Activated naive CD4-positive, alpha-beta T cell treated with anti-CD3 and anti-CD28 coated beads, Interleukin-2, amount 50 U/mL, for 24 hours (primary cell): ENCODE data around the gene MAGEB5.
"Not testable (repeated sequence)": the region's sequence is repeated elsewhere in the genome, so short reads cannot be mapped to it uniquely, and the experiment has no call there.

ENCODE experiments used
- H3K27ac Mint-ChIP-seq: one replicate; pipeline ENCODE4 v1.8.0; 2021; ENCODE audit warnings: mild to moderate bottlenecking, mixed read lengths
- H3K27me3 Mint-ChIP-seq: one replicate; pipeline ENCODE4 v1.8.0; 2021; ENCODE audit warnings: mixed read lengths
- H3K36me3 Mint-ChIP-seq: one replicate; pipeline ENCODE4 v1.8.0; 2021; ENCODE audit warnings: mixed read lengths
- H3K4me1 Mint-ChIP-seq: one replicate; pipeline ENCODE4 v1.8.0; 2021; ENCODE audit warnings: mixed read lengths
- H3K4me3 Mint-ChIP-seq: one replicate; pipeline ENCODE4 v1.8.0; 2021; ENCODE audit warnings: mild to moderate bottlenecking, mixed read lengths
- H3K9me3 Mint-ChIP-seq: one replicate; pipeline ENCODE4 v1.8.0; 2021; ENCODE audit warnings: mixed read lengths

Gene MAGEB5, protein sequence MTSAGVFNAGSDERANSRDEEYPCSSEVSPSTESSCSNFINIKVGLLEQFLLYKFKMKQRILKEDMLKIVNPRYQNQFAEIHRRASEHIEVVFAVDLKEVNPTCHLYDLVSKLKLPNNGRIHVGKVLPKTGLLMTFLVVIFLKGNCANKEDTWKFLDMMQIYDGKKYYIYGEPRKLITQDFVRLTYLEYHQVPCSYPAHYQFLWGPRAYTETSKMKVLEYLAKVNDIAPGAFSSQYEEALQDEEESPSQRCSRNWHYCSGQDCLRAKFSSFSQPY

DNA sequence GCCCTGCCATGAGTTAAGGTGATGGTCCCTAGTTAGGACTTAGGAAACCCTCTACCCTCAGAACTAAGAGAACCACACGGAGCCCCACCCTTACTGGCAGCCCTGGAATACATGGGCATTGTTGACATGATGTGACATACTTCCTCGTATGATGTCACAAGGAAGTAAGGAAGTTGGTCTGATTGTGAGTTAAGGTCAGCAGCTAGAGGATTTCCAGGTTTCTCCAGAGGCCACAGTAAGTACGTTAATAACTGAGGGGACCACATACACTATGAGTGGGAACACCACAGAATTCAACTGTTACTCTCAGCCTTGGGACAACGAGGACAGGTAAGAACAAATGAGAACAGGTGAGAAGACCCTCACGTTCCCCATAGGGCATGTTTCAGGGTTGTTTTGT is at the start of gene MAGEB5:
TSS of gene MAGEB5 (plus strand) at position 301 of the 400 bp plus-strand sequence. CDS start 1,133 bp downstream, outside the sequence.
- no peak within 1 kb of the TSS for H3K27ac Mint-ChIP-seq
- H3K4me3 Mint-ChIP-seq, result no peak within 1 kb of the TSS
- H3K36me3 Mint-ChIP-seq, result no peaks in the 10 kb centered on the region
- H3K9me3 Mint-ChIP-seq, result no peaks in the 10 kb centered on the region
- H3K4me1 Mint-ChIP-seq, result no peaks in the 10 kb centered on the region
- no peaks in the 10 kb centered on the region for H3K27me3 Mint-ChIP-seq

DNA sequence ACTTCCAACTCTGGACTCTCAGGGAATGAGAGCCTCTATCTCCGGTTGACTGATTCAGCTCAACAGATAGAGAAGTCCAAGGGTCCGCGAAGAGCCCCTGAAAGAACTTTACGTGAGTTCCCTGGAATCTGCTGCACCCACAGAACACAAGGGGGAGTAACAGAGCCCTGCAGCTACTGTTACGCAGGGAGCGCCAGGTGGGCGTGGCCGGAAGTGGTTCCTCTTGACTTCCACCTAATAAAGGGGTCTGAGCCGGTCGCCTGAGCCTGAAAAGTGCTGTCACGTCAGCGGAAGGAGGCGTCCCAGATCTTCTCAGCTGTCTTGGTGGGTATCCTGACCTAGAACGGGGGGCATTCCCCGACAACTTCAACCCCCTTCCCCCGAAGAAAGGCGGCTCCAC is 23.8 kb upstream of the MAGEB5 start, which contains the start of gene MAGEB6:
TSS of gene MAGEB6 (plus strand) at position 237 of the 400 bp plus-strand sequence. CDS start 1,407 bp downstream, outside the sequence.
- Mint-ChIP-seq H3K27ac (no peak within 1 kb of the TSS), H3K4me1 (no peaks in the 10 kb centered on the region), H3K9me3 (no peaks in the 10 kb centered on the region), H3K36me3 (no peaks in the 10 kb centered on the region), H3K27me3 (no peaks in the 10 kb centered on the region), H3K4me3 (no peak within 1 kb of the TSS)

DNA sequence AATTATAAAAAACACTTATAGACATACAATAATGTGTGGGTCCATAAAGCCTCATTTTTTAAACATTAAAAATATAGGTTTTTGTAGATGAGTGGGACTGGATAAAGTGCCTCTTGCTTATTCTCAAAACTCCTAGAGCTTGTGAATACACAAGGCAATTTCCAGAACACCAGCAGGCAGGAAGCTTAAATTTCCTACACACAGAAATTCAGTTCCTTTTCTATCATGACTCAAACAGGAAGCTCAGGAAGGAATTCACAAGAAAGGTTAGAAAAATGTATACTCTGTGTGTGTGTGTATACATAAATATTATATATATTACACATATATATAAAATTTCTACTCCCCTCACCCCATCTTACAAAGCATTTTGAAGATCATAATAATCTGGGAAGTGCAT is 12.4 kb upstream of the MAGEB5 start:
- Mint-ChIP-seq H3K27ac (no peak overlapping the region), H3K4me1 (no peaks in the 10 kb centered on the region), H3K27me3 (no peaks in the 10 kb centered on the region)

DNA sequence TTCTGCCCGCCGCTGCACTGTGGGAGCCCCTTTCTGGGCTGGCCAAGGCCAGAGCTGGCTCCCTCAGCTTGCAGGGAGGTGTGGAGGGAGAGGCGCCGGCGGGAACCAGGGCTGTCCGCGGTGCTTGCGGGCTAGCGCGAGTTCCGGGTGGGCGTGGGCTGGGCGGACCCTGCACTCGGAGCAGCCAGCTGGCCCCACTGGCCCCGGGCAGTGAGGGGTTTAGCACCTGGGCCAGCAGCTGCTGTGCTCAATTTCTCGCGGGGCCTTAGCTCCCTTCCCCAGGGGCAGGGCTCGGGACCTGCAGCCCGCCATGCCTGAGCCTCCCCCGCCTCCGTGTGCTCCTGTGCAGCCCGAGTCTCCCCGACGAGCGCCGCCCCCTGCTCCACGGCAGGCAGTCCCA is 11.3 kb upstream of the MAGEB5 start:
- H3K4me1 Mint-ChIP-seq, H3K27me3 Mint-ChIP-seq, H3K9me3 Mint-ChIP-seq, H3K4me3 Mint-ChIP-seq, H3K36me3 Mint-ChIP-seq, H3K27ac Mint-ChIP-seq: not testable (repeated sequence)

More for the DNA sequence above, 12.4 kb upstream of the MAGEB5 start:
- no peaks in the 10 kb centered on the region for H3K36me3 Mint-ChIP-seq
- no peaks in the 10 kb centered on the region for H3K9me3 Mint-ChIP-seq
- no peak overlapping the region for H3K4me3 Mint-ChIP-seq

DNA sequence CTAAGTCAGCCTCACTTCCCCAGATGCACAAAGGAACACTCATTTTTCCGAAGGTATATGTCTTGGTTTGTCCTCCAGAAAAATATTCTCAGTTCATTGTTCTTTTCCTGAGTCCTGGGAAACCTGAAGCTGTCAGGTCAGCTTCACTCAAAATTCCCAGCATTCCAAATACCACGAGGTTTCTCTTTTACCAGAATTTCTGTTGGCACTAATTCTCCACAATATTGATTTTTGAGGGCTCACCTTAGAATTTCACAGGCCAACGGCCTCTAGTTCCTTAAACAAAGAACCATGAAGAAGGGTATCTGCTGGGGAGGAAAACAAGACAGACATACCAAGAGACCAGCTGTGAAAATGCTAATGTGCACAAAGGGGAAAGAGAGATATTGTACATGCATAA is 8.0 kb upstream of the MAGEB5 start:
- Mint-ChIP-seq H3K36me3 (no peaks in the 10 kb centered on the region), H3K9me3 (no peaks in the 10 kb centered on the region), H3K4me3 (no peak overlapping the region), H3K27me3 (no peaks in the 10 kb centered on the region), H3K27ac (no peak overlapping the region), H3K4me1 (no peaks in the 10 kb centered on the region)

DNA sequence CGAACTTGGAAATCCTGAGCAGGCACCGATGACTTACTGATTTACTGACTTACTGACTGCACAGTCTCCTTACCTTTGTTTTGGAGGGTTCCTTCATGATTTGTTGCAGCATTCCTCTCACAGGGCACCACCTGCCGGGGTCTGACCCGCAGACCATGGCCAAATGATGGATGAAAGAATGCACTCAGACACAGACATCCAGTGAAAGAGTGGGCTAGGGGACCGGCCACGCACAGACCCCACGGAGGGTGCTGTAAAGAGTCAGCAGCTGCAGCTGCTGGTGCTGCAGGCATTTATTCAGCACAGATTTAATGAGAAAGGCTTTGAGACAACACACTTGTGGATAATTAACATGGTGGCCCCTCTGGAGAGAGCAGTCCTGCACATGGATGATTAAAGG is 3.4 kb downstream of the MAGEB5 start:
- Mint-ChIP-seq H3K4me3 (no peak overlapping the region), H3K4me1 (no peaks in the 10 kb centered on the region), H3K36me3 (no peaks in the 10 kb centered on the region), H3K27ac (no peak overlapping the region), H3K9me3 (no peaks in the 10 kb centered on the region), H3K27me3 (no peaks in the 10 kb centered on the region)

DNA sequence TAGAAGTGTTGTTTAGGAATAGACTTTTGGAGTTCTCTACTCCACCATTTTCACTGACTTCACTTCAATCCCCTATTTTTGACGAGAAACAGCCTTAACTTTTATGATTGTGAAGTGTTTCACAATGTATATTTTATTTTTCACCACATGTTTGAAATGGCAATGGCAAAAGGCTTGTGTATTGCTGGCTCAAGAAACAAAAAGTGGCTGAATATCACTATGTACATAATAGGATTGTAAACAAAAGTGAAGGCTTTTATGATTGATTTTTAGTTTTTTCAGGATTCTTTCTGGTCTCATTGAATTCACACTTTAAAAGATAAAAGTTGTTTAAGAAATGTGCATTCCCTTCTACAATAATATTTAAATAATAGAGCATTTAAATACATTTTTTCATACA is 18.2 kb downstream of the MAGEB5 start:
- Mint-ChIP-seq H3K4me1 (no peaks in the 10 kb centered on the region), H3K36me3 (no peaks in the 10 kb centered on the region), H3K27me3 (no peaks in the 10 kb centered on the region), H3K9me3 (no peaks in the 10 kb centered on the region), H3K27ac (no peak overlapping the region), H3K4me3 (no peak overlapping the region)

DNA sequence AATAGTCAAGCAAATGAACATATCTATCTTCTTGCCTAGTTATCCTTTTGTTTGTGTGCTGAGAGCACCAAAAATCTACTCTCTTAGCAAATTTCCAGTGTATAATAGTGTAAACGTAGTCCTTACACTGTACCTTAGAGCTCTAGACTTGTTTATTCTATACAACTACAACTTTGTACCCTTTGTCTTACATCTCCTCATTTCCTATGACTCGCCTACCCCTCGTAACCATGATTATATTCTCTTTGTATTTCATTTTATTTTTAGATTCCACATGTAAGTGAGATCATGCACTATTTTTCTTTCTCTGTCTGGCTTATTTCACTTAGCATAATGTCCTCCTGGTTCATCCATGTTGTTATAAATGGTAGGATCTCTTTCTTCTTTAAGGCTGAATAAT is 37.6 kb downstream of the MAGEB5 start:
- Mint-ChIP-seq H3K27ac (no peak overlapping the region), H3K36me3 (no peaks in the 10 kb centered on the region), H3K4me3 (no peak overlapping the region), H3K9me3 (no peaks in the 10 kb centered on the region), H3K4me1 (no peaks in the 10 kb centered on the region), H3K27me3 (no peaks in the 10 kb centered on the region)

DNA sequence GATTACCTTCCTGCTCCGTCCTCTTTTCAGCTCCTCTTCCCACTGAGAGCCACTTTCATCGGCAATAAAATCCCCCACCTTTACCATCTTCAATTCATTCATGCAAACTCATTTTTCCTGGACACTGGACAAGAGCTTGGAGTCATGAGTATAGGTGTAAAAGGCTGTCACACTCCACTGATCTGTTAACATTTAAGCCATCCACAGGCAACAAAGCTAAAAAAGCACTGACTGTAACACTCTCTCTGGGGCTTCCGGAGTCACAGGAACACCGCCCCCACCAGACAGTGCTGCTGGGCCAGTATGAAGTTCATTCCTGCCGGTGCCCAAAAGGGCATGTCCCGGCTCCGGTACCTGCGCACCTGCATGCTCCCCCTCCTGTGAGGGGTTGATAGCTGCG is 38.5 kb downstream of the MAGEB5 start:
- H3K9me3 Mint-ChIP-seq, result no peaks in the 10 kb centered on the region
- no peak overlapping the region for H3K4me3 Mint-ChIP-seq
- H3K4me1 Mint-ChIP-seq, result no peaks in the 10 kb centered on the region
- H3K36me3 Mint-ChIP-seq, result no peaks in the 10 kb centered on the region
- no peak overlapping the region for H3K27ac Mint-ChIP-seq
- no peaks in the 10 kb centered on the region for H3K27me3 Mint-ChIP-seq

DNA sequence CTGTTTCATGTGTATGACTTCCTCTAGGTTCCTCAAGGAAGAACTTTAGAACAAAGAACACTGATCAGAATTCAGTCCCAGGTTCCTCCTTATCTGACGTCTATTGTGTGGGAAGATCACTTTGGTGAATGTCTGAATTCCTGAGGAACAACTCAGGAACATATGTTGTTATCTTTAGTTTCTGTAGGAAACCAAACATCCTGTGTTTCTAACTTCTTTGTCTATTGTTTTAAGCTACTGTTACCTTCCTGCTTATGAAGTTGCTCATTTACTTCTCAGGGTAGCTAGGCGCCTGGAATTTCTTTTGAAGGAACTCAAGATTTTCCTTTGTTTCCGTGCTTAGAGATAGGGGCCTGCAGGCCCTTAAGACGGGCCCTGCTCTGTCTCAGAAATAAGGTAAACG is 46.2 kb downstream of the MAGEB5 start:
- Mint-ChIP-seq H3K9me3 (no peaks in the 10 kb centered on the region), H3K27ac (no peak overlapping the region), H3K36me3 (no peaks in the 10 kb centered on the region), H3K4me3 (no peak overlapping the region), H3K27me3 (no peaks in the 10 kb centered on the region), H3K4me1 (no peaks in the 10 kb centered on the region)
